ENCODE data around the gene GRAMD1C.
"Not testable (repeated sequence)": the region's sequence is repeated elsewhere in the genome, so short reads cannot be mapped to it uniquely, and the experiment has no call there.

The GRAMD1C gene

DNA sequence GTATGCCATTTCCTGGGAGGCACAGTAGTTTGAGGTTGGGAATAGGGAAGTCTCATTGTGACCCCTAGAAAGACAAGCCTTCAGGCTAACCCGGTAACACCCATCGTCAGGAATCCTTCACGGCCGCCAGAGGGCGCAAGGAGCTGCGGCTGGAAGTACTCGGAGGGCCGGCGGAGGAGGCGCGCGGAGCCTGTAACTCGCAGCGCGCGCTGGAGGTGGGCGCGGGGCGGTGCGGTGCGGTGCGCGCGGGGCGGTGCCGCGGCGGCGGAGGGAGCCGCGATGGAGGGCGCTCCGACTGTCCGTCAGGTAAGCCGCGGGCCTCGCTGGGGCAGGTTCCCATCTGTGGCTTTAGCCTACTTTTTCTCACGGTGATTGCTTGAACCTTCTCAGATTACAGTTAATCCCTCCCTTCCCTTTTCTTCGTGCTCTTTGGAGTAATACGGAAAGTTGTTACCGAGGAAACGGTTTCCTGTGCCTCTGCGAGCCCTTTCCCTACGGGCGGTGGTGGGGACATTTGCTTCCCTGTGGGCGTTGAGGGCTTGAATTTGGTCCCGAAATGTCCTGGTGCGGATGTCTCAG, at the start of gene GRAMD1C:
Gene GRAMD1C, plus strand, starts transcription at position 158 of the 579 bp plus-strand sequence. Its CDS starts 122 bp downstream, at position 280.
- peak; percentile 82 for DNase-seq

- DNase-seq: no peak
These were observed 47.2 kb upstream of the GRAMD1C start for GRCh38 chr3:113791381-113791780.

GRCh38 chr3:113794526-113794925, 44.1 kb upstream of the GRAMD1C start:
- no peak for DNase-seq

GRCh38 chr3:113795693-113796092, 42.9 kb upstream of the GRAMD1C start:
- no peak for DNase-seq

- no peak for DNase-seq
These were observed 35.7 kb upstream of the GRAMD1C start for GRCh38 chr3:113802795-113803455.

DNA sequence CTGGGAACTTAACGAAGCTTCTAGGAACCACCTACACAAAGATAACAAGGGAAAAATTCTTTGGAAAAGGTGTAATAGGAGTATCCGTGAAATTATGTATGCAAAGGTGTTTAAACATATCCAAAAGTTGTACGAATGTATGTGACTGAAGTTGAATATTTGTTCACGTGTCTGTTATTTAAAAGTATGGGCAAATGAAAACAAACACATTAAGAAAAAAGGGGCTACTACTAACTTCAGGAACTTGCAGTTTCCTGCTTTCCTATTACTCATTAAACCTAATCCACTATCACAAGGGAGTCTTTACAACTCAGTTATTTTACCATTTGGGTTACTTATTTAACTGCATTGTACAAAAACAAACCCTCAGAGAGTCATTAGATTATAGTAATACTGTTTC, 33.9 kb upstream of the GRAMD1C start:
- DNase-seq: no peak

- no peak for DNase-seq
These were observed 33.3 kb upstream of the GRAMD1C start for GRCh38 chr3:113805249-113805648.

GRCh38 chr3:113812854-113813253, 25.7 kb upstream of the GRAMD1C start:
- DNase-seq: no peak

GRCh38 chr3:113819866-113820265, 18.7 kb upstream of the GRAMD1C start:
- DNase-seq: no peak

- DNase-seq: no peak
These were observed 13.5 kb upstream of the GRAMD1C start for GRCh38 chr3:113825090-113825489.

- no peak for DNase-seq
These were observed 10.0 kb upstream of the GRAMD1C start for GRCh38 chr3:113828600-113828999.

DNA sequence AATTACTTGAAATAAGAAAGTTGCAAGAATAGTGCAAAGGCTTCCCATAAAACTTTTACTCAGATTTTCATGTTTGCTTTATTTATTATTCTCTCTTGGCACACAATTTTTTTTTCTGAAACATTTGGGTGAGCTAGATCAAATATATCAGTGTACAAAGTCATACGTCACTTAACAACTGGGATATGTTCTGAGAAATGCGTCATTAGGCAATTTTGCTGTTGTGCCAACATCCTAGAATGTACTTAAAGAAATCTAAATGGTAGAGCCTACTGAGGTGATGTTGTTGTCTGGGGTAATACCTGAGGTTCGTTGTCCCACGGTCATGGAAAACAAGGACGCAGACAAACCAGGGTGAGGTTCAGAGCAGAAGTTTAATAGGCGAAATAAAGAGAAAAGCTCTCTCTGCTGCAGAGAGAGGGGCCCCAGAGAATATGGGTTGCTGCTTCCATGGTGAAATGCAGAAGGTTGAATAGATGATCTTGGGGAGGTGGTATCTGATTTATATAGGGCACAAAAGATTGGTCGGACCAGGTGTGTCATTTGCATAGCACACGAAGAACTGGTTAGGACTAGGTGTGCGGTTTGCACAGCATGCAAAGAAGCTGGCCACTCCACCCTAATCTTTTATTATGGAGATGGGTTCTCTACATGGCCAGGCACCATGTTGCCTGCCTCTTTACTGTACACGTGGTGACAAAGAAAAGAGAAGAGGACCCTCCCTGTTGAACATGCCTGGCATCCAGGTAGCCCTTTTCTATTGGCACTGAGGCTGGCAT, 8.8 kb upstream of the GRAMD1C start:
- no peak for DNase-seq

GRCh38 chr3:113831103-113831355, 7.6 kb upstream of the GRAMD1C start:
- DNase-seq: no peak

DNA sequence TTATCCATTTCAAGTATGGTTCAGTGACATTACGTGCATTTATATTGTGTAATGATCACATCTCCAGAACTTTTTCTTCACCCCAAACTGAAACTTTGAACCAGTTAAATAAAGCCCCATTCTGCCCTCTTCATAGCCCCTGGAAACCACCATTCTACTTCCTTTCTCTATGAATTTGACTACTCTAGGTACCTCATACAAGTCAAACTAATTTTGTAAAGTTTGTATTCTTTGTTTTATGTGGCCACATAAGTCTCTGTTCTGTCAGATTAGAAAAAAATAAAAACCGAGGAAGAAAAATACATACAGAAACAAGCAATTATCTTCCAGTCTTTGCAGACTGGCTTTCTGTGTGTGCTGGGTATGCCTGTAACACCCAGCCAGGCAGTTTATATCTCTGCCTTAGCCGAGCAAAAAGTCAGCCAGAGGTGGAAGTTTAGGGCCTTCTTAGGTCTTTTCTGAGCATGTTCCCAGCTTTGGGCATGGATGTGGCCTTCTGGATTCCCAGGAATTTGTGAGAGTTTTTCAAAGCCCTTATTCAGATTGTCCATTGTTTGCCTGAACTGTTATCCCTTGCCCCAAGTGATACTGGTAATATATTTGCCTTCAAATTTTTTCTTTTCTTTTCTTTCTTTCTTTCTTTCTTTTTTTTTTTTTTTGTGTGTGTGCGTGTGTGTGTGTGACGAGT, 6.0 kb upstream of the GRAMD1C start:
- DNase-seq: no peak

- DNase-seq: no peak
These were observed 3.6 kb upstream of the GRAMD1C start for GRCh38 chr3:113834983-113835382.

- no peak for DNase-seq
These were observed 963 bp downstream of the GRAMD1C start for GRCh38 chr3:113839551-113839950.

DNA sequence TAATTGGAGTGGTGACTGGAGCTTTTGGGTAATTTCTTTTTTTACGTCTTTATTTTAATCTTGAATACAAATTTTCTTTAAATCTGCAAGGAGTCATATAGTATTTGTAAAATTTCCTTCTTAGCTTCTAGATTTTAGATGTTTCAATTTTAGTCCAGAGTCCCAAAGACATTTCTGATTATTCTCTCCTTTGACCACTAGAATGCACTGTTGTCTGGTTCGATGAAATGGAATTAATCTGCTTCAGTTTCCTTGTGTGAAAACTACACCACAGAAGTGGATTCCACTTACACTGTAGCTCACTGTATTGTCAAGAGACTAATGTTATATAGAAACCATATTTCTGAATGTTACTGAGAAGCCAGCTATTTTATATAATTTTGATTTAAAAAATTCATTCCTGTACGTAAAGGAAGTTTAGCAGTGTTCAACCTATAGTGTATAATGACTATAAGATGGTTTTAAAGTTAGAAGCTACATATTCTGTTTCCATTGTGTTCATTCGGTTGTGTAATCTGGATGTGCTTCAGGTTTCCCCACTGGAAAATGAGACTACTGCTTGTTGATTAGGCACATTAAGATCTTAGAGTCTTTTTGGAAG, 6.1 kb downstream of the GRAMD1C start:
- no peak for DNase-seq

DNA sequence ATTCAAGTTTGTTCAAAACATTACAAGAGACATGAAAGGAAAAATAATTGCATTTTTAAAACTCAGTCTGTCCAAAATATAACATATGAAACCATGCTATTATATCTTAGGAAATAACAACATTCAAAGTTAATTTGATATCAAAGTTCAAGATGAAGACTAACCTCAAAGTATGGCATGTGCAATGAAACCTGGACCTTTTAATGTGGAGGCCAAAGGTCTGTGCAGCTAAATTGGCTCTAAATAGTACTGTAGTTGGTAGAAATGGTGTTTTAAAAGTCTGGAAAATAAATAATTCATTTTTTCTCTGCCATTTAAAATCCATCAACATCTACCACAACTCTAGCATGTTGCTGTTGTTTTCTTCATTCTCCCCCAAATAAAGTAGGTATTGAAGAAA, 8.7 kb downstream of the GRAMD1C start:
- no peak for DNase-seq

- DNase-seq: no peak
These were observed 9.3 kb downstream of the GRAMD1C start for GRCh38 chr3:113847664-113848461.

GRCh38 chr3:113849071-113849470, 10.5 kb downstream of the GRAMD1C start:
- DNase-seq: not testable (repeated sequence)

GRCh38 chr3:113849841-113850240, 11.3 kb downstream of the GRAMD1C start:
- not testable (repeated sequence) for DNase-seq

GRCh38 chr3:113850391-113850790, 11.8 kb downstream of the GRAMD1C start:
- DNase-seq: not testable (repeated sequence)
